GM08714 (cell line): ENCODE measurements around the gene KRT37.
"Not testable (repeated sequence)": the region's sequence is repeated elsewhere in the genome, so short reads cannot be mapped to it uniquely, and the experiment has no call there.

Source experiments
- H3K4me3 ChIP-seq: fragments of 200-500 bp; sonication (Bioruptor generic); 2 replicates; pipeline ENCODE4 v1.5.1; 2014; ENCODE audit warnings: mild to moderate bottlenecking, low read length, inconsistent platforms
- ZNF274 ChIP-seq: IDR thresholded peaks from 2 replicates; pipeline ENCODE4 v1.6.1; 2012; ENCODE audit warnings: mild to moderate bottlenecking, low read depth, low read length

The KRT37 gene

GRCh38 chr17:41446806-41447205 lies 22.4 kb upstream of the KRT37 start:
- no peak overlapping the region for H3K4me3 ChIP-seq
- TF ChIP-seq ZNF274: no peak

- no peak for TF ChIP-seq ZNF274
- H3K4me3 ChIP-seq: no peak overlapping the region
Measured at GRCh38 chr17:41444640-41445039, 20.3 kb upstream of the KRT37 start.

DNA sequence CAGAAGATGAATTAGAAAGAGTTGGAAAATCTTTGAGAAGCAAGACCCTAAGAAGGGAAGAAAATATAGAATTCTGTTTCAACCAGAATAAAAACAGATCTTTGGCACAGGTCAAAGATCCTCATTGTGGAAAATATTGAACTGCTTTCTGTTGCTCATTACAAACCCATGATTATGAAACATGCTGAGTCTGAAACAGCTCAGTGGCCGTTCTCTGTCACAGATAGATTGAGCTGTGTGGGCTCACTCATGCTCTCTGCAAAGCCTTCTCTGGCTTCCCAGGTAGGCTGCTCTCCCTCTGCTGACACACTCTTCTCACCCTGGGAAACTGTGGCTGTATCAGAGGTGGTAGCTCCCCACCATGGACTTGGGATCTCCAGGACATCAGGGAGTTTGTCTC lies 19.8 kb upstream of the KRT37 start:
- H3K4me3 ChIP-seq: no peak overlapping the region
- TF ChIP-seq ZNF274: no peak

GRCh38 chr17:41442739-41443138 lies 18.4 kb upstream of the KRT37 start:
- H3K4me3 ChIP-seq: no peak overlapping the region

DNA sequence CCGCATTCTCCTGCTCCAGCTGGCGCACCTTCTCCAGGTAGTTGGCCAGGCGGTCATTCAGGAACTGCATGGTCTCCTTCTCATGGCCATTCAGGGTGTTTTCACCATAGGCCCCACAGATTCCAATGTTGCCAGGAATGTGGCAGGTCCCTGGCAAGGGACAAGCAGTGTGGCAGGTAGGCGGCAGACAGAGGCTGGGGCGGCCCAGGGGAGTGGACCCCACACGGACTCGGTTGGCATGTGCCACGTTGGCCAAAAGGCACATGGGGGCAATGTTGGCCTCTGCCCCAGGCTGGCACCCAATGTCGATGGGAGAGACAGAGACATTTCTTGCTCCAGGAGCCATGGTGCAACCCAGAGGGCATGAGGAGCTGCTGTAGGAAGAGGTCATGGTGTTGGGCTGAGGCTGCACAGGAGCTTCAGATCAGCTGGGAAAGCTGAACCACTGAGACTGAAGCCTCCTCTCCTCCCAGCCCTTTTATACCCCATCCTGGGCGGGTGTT lies 16.2 kb upstream of the KRT37 start, which contains the start of gene KRT38:
KRT38 (minus strand) TSS at position 453 of the 503 bp plus-strand sequence; CDS start at position 391, 62 bp downstream.
- no peak for TF ChIP-seq ZNF274
- no peak within 1 kb of the TSS for H3K4me3 ChIP-seq

More at GRCh38 chr17:41442739-41443138, 18.4 kb upstream of the KRT37 start:
- TF ChIP-seq ZNF274: no peak

GRCh38 chr17:41439375-41439774 lies 15.0 kb upstream of the KRT37 start:
- no peak overlapping the region for H3K4me3 ChIP-seq
- no peak for TF ChIP-seq ZNF274

- no peak overlapping the region for H3K4me3 ChIP-seq
- TF ChIP-seq ZNF274: no peak
Measured at GRCh38 chr17:41437769-41438168, 13.4 kb upstream of the KRT37 start.

GRCh38 chr17:41437254-41437653 lies 12.9 kb upstream of the KRT37 start:
- TF ChIP-seq ZNF274: no peak

GRCh38 chr17:41434415-41434814 lies 10.0 kb upstream of the KRT37 start:
- H3K4me3 ChIP-seq: no peak overlapping the region
- no peak for TF ChIP-seq ZNF274

More at GRCh38 chr17:41437254-41437653, 12.9 kb upstream of the KRT37 start:
- H3K4me3 ChIP-seq: no peak overlapping the region

GRCh38 chr17:41434005-41434404 lies 9.6 kb upstream of the KRT37 start:
- TF ChIP-seq ZNF274: no peak
- no peak overlapping the region for H3K4me3 ChIP-seq

GRCh38 chr17:41433586-41433985 lies 9.2 kb upstream of the KRT37 start:
- H3K4me3 ChIP-seq: no peak overlapping the region

GRCh38 chr17:41430376-41430775 lies 6.0 kb upstream of the KRT37 start:
- H3K4me3 ChIP-seq: not testable (repeated sequence)

More at GRCh38 chr17:41433586-41433985, 9.2 kb upstream of the KRT37 start:
- no peak for TF ChIP-seq ZNF274

- H3K4me3 ChIP-seq: no peak overlapping the region
- TF ChIP-seq ZNF274: no peak
Measured at GRCh38 chr17:41429667-41430066, 5.3 kb upstream of the KRT37 start.

DNA sequence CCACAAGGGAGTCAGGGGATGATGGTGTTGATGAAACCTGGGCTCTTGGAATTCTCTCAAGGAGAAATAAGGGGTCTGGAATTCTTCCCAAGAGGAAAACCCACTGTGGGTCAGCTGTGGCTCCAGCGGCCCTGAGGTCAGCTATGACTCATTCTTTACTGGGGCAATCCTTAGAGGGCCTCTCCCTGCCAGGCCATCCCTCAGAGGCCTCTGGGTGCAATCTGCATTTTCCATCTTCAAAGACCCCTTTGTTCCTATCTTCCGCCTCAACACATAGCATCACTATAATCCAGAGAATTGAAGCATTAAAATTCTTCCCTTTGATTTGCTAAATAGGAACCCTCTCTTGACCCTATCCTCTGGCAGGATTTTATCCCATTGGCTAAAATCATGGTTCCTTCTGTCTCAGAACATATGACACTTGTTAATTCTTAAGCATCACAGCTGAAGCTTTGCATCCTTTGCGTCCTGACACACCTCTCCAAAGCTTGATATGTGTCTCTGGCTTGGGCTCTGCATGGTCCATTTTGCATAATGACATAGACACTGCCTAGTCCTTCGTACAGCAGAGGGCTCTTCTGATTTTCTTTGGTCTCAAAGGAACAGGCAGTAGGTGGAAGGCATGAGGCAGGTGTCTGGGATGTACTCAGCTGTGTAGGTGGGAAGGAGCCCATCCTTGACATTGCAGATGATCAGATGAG lies 4.4 kb upstream of the KRT37 start:
- no peak for TF ChIP-seq ZNF274

GRCh38 chr17:41422586-41422985 lies 1.8 kb downstream of the KRT37 start:
- H3K4me3 ChIP-seq: not testable (repeated sequence)

More for the DNA sequence above, 4.4 kb upstream of the KRT37 start:
- H3K4me3 ChIP-seq: no peak overlapping the region

- no peak for TF ChIP-seq ZNF274
Measured at GRCh38 chr17:41421617-41422016, 2.8 kb downstream of the KRT37 start.

GRCh38 chr17:41421116-41421515 lies 3.3 kb downstream of the KRT37 start:
- H3K4me3 ChIP-seq: no peak overlapping the region
- no peak for TF ChIP-seq ZNF274

More at GRCh38 chr17:41421617-41422016, 2.8 kb downstream of the KRT37 start:
- H3K4me3 ChIP-seq: no peak overlapping the region
